A549 treated with dexamethasone at 1 μM for 4 hours (cell line): ENCODE measurements around the gene ONECUT1. TPM values are rescaled to one million over a fixed set of nuclear protein-coding genes. Genes with fewer than 3 reads are reported as not detected.

Experiments
- total RNA-seq: library from RNA; stranded (reverse); fragments of 200-300 nt; extraction: Qiagen RNA extraction; gene quantifications from 5 replicates; pipeline ENCODE4 v1.2.3, GENCODE V29; 2022

Gene ONECUT1
- 0.15 to 0.32 TPM (median 0.20 TPM) in 5 replicates for total RNA-seq

GRCh38 chr15:52790169-52790708 lies at the start of gene ONECUT1:
ONECUT1 (minus strand) TSS chr15:52790336; CDS start chr15:52789884, 452 bp downstream.

Other genes with a start within 250 kb of the ONECUT1 start
- 89.9 to 131 TPM (median 116 TPM) in 5 replicates for gene ARPP19, start 221.3 kb downstream of the ONECUT1 start, total RNA-seq
- 7.0 to 10.7 TPM (median 9.0 TPM) in 5 replicates for gene ATOSA, start 110.9 kb downstream of the ONECUT1 start, total RNA-seq